ENCODE data around the gene ACAD9. TPM values are rescaled to one million over a fixed set of nuclear protein-coding genes. Genes with fewer than 3 reads are reported as not detected.

ACAD9 gene
- total and polyA plus RNA-seq, 2 donors (not counting 1 experiment from before 2014, with no cell fraction given): 33.6 to 41.6 TPM

DNA sequence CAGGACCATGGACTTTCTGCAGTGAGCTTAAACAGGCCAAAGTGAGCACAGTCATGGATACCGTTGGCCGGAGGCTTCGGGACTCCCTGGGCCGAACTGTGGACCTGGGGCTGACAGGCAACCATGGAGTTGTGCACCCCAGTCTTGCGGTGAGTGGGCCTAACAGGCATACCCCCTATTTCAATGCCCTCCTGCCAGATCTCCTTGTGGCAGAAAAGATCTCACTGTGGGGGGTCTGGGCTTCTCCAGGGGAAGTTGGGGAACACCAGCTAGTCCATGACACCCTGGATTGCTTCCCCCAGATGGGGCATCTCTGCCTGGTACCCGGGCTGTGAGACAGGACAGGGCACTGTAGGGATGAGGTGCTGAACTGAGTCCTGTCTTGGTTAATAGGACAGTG is 29.5 kb downstream of the ACAD9 start:
- Histone ChIP-seq H3K4me1 (ENCODE audit: control insufficient read depth, extremely low read depth, insufficient read depth, low read length) (no peaks in the 10 kb centered on the region), H2AFZ (ENCODE audit: low read length) (no peak overlapping the region), H3K9ac (ENCODE audit: insufficient read depth, low read length) (no peak overlapping the region), H3K4me2 (ENCODE audit: extremely low read depth, insufficient read depth, low read length) (no peak overlapping the region), H3K4me3 (replicated peaks in 1 of 4; ENCODE audit: control extremely low read depth in 1 of 4, insufficient read depth in 1 of 4, low read depth in 3 of 4, low read length in 4 of 4) (no peak overlapping the region), H4K20me1 (ENCODE audit: control insufficient read depth, extremely low read depth, insufficient read depth, low read length) (no peaks in the 10 kb centered on the region), H3K9me3 (ENCODE audit: control insufficient read depth, insufficient read depth, low read depth, low read length) (no peaks in the 10 kb centered on the region), H3K36me3 (ENCODE audit: control insufficient read depth, insufficient read depth, low read length) (peaks cover 21% of the 10 kb centered on the region), H3K27ac (ENCODE audit: insufficient read depth, low read length) (no peak overlapping the region), H3K27me3 (ENCODE audit: control insufficient read depth, insufficient read depth, low read length) (no peaks in the 10 kb centered on the region), H3K79me2 (ENCODE audit: control insufficient read depth, insufficient read depth, low read length) (no peaks in the 10 kb centered on the region)
- TF ChIP-seq CTCF (conservative IDR thresholded peaks at IDR 0.05 in 1 of 2, IDR thresholded peaks at IDR 0.05 in 1 of 2; ENCODE audit: low read depth in 1 of 2, low read length in 2 of 2) (no peak), EZH2 (IDR thresholded peaks at IDR 0.05; ENCODE audit: low read length, missing control alignments) (no peak)
- no peak for DNase-seq (ENCODE audit: low read depth in 2 of 2)

DNA sequence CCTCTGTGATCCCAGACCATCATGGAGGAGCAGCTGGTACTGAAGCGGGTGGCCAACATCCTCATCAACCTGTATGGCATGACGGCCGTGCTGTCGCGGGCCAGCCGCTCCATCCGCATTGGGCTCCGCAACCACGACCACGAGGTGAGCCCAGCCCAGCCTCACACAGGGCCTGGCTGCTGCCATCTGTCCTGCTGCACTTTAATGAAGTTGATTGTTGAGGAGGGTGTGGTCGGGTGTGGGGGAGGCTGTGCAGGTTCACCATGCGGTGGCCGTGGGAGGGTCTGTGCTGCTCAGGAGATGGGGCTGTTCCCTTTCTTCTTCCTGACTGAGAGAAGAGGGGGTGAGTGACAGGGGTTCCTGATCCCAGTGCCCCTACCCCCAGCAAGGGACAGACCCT is 30.6 kb downstream of the ACAD9 start:
- Histone ChIP-seq H3K27ac (ENCODE audit: insufficient read depth, low read length) (no peak overlapping the region), H3K79me2 (ENCODE audit: control insufficient read depth, insufficient read depth, low read length) (no peaks in the 10 kb centered on the region), H3K36me3 (ENCODE audit: control insufficient read depth, insufficient read depth, low read length) (peaks cover 24% of the 10 kb centered on the region), H3K9ac (ENCODE audit: insufficient read depth, low read length) (no peak overlapping the region), H3K4me2 (ENCODE audit: extremely low read depth, insufficient read depth, low read length) (no peak overlapping the region), H3K4me3 (replicated peaks in 1 of 4; ENCODE audit: control extremely low read depth in 1 of 4, insufficient read depth in 1 of 4, low read depth in 3 of 4, low read length in 4 of 4) (no peak overlapping the region), H3K9me3 (ENCODE audit: control insufficient read depth, insufficient read depth, low read depth, low read length) (no peaks in the 10 kb centered on the region), H3K4me1 (ENCODE audit: control insufficient read depth, extremely low read depth, insufficient read depth, low read length) (no peaks in the 10 kb centered on the region), H2AFZ (ENCODE audit: low read length) (no peak overlapping the region), H3K27me3 (ENCODE audit: control insufficient read depth, insufficient read depth, low read length) (no peaks in the 10 kb centered on the region), H4K20me1 (ENCODE audit: control insufficient read depth, extremely low read depth, insufficient read depth, low read length) (no peaks in the 10 kb centered on the region)
- no peak for TF ChIP-seq CTCF (conservative IDR thresholded peaks at IDR 0.05 in 1 of 2, IDR thresholded peaks at IDR 0.05 in 1 of 2; ENCODE audit: low read depth in 1 of 2, low read length in 2 of 2)
- no peak for TF ChIP-seq EZH2 (IDR thresholded peaks at IDR 0.05; ENCODE audit: low read length, missing control alignments)
- DNase-seq (ENCODE audit: low read depth in 2 of 2): no peak

- no peak overlapping the region for H3K27ac ChIP-seq (ENCODE audit: insufficient read depth, low read length)
- H4K20me1 ChIP-seq (ENCODE audit: control insufficient read depth, extremely low read depth, insufficient read depth, low read length): no peaks in the 10 kb centered on the region
- H3K27me3 ChIP-seq (ENCODE audit: control insufficient read depth, insufficient read depth, low read length): no peaks in the 10 kb centered on the region
- H3K36me3 ChIP-seq (ENCODE audit: control insufficient read depth, insufficient read depth, low read length): peaks cover 24% of the 10 kb centered on the region
- no peak for DNase-seq (ENCODE audit: low read depth in 2 of 2)
- no peak overlapping the region for H2AFZ ChIP-seq (ENCODE audit: low read length)
- no peak overlapping the region for H3K4me3 ChIP-seq (replicated peaks in 1 of 4; ENCODE audit: control extremely low read depth in 1 of 4, insufficient read depth in 1 of 4, low read depth in 3 of 4, low read length in 4 of 4)
- H3K79me2 ChIP-seq (ENCODE audit: control insufficient read depth, insufficient read depth, low read length): no peaks in the 10 kb centered on the region
- TF ChIP-seq CTCF (conservative IDR thresholded peaks at IDR 0.05 in 1 of 2, IDR thresholded peaks at IDR 0.05 in 1 of 2; ENCODE audit: low read depth in 1 of 2, low read length in 2 of 2) (no peak), EZH2 (IDR thresholded peaks at IDR 0.05; ENCODE audit: low read length, missing control alignments) (no peak)
- no peaks in the 10 kb centered on the region for H3K9me3 ChIP-seq (ENCODE audit: control insufficient read depth, insufficient read depth, low read depth, low read length)
- H3K9ac ChIP-seq (ENCODE audit: insufficient read depth, low read length): no peak overlapping the region
- H3K4me1 ChIP-seq (ENCODE audit: control insufficient read depth, extremely low read depth, insufficient read depth, low read length): no peaks in the 10 kb centered on the region
- no peak overlapping the region for H3K4me2 ChIP-seq (ENCODE audit: extremely low read depth, insufficient read depth, low read length)
These were observed 32.5 kb downstream of the ACAD9 start for GRCh38 chr3:128911911-128912310.
